ENCODE measurements around the gene CRIM1.

Gene CRIM1

GRCh38 chr2:36343606-36344005, 12.0 kb upstream of the CRIM1 start:
- TF ChIP-seq POLR2AphosphoS5 (IDR thresholded peaks at IDR 0.05; ENCODE audit: low read depth, low read length) (no peak), REST (IDR thresholded peaks at IDR 0.05; ENCODE audit: insufficient read depth in 1 of 2, low read depth in 2 of 2, low read length in 2 of 2) (no peak), TAF1 (IDR thresholded peaks at IDR 0.05; ENCODE audit: borderline replicate concordance, insufficient read depth, low read length) (no peak), SIN3A (IDR thresholded peaks at IDR 0.05; ENCODE audit: borderline replicate concordance, insufficient read depth, low read length) (no peak), FOXP2 (optimal IDR thresholded peaks at IDR 0.05; ENCODE audit: borderline replicate concordance, extremely low read depth, extremely low read length, insufficient read depth) (no peak)

- TF ChIP-seq REST (IDR thresholded peaks at IDR 0.05; ENCODE audit: insufficient read depth in 1 of 2, low read depth in 2 of 2, low read length in 2 of 2) (no peak), FOXP2 (optimal IDR thresholded peaks at IDR 0.05; ENCODE audit: borderline replicate concordance, extremely low read depth, extremely low read length, insufficient read depth) (no peak), TAF1 (IDR thresholded peaks at IDR 0.05; ENCODE audit: borderline replicate concordance, insufficient read depth, low read length) (no peak), SIN3A (IDR thresholded peaks at IDR 0.05; ENCODE audit: borderline replicate concordance, insufficient read depth, low read length) (no peak), POLR2AphosphoS5 (IDR thresholded peaks at IDR 0.05; ENCODE audit: low read depth, low read length) (no peak)
Measured at GRCh38 chr2:36348721-36349120, 6.9 kb upstream of the CRIM1 start.

GRCh38 chr2:36351291-36351690, 4.3 kb upstream of the CRIM1 start:
- TF ChIP-seq FOXP2 (optimal IDR thresholded peaks at IDR 0.05; ENCODE audit: borderline replicate concordance, extremely low read depth, extremely low read length, insufficient read depth) (no peak), REST (IDR thresholded peaks at IDR 0.05; ENCODE audit: insufficient read depth in 1 of 2, low read depth in 2 of 2, low read length in 2 of 2) (no peak), TAF1 (IDR thresholded peaks at IDR 0.05; ENCODE audit: borderline replicate concordance, insufficient read depth, low read length) (no peak), POLR2AphosphoS5 (IDR thresholded peaks at IDR 0.05; ENCODE audit: low read depth, low read length) (no peak), SIN3A (IDR thresholded peaks at IDR 0.05; ENCODE audit: borderline replicate concordance, insufficient read depth, low read length) (no peak)

GRCh38 chr2:36351736-36352349, 3.7 kb upstream of the CRIM1 start:
- TF ChIP-seq REST (IDR thresholded peaks at IDR 0.05; ENCODE audit: insufficient read depth in 1 of 2, low read depth in 2 of 2, low read length in 2 of 2) (no peak), SIN3A (IDR thresholded peaks at IDR 0.05; ENCODE audit: borderline replicate concordance, insufficient read depth, low read length) (no peak), POLR2AphosphoS5 (IDR thresholded peaks at IDR 0.05; ENCODE audit: low read depth, low read length) (no peak), FOXP2 (optimal IDR thresholded peaks at IDR 0.05; ENCODE audit: borderline replicate concordance, extremely low read depth, extremely low read length, insufficient read depth) (no peak), TAF1 (IDR thresholded peaks at IDR 0.05; ENCODE audit: borderline replicate concordance, insufficient read depth, low read length) (no peak)
